Mesothelial cell of epicardium (in vitro differentiated cells): ENCODE results near the gene A1CF. TPM values are rescaled to one million over a fixed set of nuclear protein-coding genes. Genes with fewer than 3 reads are reported as not detected.

ENCODE experiments used
- total RNA-seq: library from RNA; stranded (reverse); gene quantifications from 3 replicates; pipeline ENCODE4 v1.2.1, GENCODE V29; 2021

The A1CF gene
- total RNA-seq, 1 donor from 2014 or later: not detected

Other genes with a start within 250 kb of the A1CF start
- 4.9 to 6.3 TPM (median 5.8 TPM) in 3 replicates for gene ASAH2B, start 145.7 kb downstream of the A1CF start, total RNA-seq
- gene PRKG1, start 188.9 kb upstream of the A1CF start, total RNA-seq: 35.0 to 37.0 TPM (median 35.9 TPM) in 3 replicates